HG03139 (cell line): ENCODE results near the gene DDX11.
"Not testable (repeated sequence)": the region's sequence is repeated elsewhere in the genome, so short reads cannot be mapped to it uniquely, and the experiment has no call there.

Source experiments
- ATAC-seq: cut with Tn5 transposase; IDR thresholded peaks from one replicate; pipeline ENCODE4 v1.9.1; 2021; ENCODE audit not compliant: unreplicated experiment

DDX11 gene

DNA sequence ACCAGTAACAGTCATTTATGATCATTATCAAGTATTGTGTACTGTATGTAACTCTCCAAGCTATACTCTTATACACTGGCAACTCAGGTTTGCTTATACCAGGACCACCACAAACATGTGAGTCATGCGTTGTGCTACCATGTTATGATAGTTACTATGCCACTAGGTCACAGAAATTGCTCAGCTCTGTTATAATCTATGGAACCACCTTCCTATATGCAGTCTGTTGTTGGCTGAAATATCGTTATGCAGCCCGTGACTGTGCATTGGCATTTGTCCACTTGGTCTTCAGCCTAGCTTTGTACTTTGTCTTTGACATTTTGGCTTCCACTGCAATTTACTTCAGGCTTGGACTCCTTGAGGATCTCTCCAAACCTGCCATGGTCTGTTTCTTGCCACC, 7.5 kb upstream of the DDX11 start:
- not testable (repeated sequence) for ATAC-seq

DNA sequence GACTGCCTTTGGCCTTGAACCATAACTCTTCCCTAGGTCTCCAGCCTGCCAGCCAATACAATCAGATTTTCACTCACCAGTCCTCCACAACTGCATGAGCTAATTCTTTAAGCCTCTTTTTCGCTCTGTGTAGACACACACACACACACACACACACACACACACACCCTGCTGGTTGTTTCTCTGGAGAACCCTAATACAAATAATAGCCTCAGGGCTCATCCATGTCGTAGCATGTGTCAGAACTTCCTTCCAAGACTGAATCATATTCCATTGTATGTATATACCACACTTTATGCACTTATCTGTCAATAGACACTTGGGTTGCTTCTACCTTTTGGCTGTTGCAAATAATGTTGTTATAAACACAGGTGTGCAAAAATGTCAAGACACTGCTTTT, 6.0 kb upstream of the DDX11 start:
- ATAC-seq, result not testable (repeated sequence)

DNA sequence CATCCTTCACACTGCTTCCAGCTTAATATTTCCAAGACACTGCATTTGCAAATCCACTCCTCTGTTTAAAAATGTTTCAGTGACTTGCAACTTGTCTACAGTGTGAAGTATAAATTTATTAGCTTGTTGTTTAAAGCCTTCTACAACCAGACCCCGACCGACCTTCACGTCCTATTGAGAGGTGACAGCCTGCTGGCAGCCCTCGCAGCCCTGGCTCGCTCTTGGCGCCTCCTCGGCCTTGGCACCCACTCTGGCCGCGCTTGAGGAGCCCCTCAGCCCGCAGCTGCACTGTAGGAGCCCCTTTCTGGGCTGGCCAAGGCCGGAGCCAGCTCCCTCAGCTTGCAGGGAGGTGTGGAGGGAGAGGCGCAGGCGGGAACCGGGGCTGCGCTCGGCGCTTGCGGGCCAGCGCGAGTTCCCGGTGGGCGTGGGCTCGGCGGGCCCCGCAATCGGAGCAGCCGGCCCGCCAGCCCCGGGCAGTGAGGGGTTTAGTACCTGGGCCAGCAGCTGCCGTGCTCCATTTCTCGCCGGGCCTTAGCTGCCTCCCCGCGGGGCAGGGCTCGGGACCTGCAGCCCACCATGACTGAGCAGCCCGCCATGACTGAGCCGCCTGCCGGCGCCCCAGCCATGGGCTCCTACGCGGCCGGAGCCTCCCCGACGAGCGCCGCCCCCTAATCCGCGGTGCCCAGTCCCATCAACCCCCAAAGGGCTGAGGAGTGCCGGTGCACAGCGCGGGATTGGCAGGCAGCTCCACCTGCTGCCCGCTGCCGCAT, 2.5 kb upstream of the DDX11 start:
- ATAC-seq, result not testable (repeated sequence)

DNA sequence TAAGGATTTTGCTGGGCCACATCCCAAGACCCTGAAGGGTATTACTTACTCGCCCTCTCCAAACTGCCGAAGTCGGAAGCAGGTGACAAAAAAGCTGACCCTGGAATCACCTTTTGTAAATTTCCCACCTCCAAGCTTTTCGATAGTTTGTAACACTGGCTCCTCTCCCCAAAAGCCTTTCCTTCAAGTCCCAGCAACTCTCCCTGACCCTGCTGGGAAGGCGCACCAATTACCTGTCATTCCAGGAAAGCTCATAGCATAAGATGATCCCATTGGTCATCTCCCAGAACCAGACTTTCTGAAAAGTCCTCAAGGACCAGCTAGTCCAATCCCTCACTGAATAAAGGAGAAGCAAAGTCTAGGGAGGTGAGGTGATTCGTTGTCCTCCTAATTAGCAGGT, 698 bp upstream of the DDX11 start:
- not testable (repeated sequence) for ATAC-seq

DNA sequence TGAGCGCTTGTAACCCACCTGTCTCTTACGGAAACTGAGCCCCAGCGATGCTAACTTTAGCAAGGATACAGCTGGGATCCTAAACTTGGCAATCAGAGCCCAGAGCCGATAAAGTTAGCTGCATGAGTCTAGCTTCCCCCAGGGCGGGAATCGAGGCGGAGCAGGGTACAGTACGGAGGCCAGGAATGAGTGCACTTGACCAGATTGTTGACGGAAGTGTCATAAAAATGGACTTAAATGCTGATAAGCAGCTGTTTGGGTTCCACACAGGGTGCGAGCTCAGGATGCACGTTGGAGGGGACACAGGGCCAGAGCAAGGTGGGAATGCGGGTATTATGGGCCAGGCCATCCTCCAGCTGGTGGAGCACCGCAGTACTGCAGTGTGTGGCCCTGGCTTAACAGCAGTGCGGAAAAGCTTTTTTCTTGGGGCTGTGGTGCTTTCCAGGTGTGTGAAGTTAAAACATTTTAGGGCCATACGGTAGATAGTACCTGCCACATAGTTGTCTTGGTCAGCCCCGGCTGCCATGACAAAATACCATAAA, 744 bp downstream of the DDX11 start:
- peak; percentile 36 for ATAC-seq

GRCh38 chr12:31076150-31076549, 2.5 kb downstream of the DDX11 start:
- ATAC-seq, result not testable (repeated sequence)

GRCh38 chr12:31077095-31077494, 3.4 kb downstream of the DDX11 start:
- not testable (repeated sequence) for ATAC-seq

DNA sequence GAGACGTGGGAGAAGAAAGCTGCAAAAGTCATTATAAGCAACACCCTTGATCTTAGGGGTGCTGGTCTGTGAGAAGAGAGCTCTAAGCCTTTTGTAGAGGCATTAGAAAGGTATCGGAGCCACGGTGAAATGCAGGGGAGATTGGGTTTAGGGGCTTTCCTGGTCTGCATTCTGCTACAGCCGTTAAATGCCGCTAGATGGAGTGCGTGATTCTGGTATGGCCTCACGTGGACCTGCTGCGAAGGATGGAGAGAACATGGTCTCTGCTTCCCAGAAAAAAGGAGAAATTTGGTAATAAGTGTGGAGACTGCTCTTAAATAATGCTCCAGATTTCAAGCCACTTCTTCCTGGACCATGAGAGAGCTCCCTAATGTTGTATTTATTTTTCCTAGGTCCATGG, 4.3 kb downstream of the DDX11 start:
- ATAC-seq, result not testable (repeated sequence)

DNA sequence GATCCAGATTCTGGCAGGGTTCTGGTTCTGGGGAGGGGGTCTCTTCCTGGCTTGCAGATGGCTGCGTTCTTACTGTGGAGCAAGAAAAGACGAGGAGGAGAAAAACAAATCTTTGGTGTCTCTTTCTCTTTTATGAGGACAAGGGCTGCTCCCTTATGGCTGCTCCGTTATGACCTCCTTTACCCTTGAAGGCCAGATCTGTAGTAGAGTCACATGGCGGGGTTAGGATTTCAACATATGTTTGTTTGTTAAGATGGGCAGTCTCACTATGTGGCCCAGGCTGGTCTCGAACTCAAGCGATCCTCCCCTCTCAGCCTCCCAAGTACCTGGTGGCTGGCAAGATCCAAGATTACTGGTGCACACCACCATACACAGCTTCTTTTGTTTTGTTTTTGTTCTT, 5.8 kb downstream of the DDX11 start:
- not testable (repeated sequence) for ATAC-seq

DNA sequence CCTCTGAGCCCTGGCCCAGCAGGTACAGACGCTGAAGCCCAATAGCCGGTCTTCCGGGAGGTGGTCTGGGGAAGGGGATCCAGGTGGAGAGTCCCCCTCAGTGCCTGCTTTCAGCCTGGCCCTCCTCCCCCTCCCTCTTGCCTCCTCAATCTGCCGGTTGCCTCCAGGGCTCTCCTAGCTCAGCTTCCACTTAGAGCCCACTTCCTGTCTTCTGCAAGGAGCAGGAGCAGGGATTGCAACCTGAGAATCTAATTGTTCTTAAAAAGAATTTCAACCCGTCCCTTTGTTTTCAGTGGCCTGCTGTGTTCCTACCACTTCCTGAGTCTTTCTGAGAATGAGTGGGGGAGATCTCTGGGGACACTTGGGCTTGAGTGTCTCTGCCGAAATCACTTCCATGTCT, 6.6 kb downstream of the DDX11 start:
- not testable (repeated sequence) for ATAC-seq

GRCh38 chr12:31081274-31081673, 7.6 kb downstream of the DDX11 start:
- not testable (repeated sequence) for ATAC-seq

- ATAC-seq, result not testable (repeated sequence)
These were observed 10.6 kb downstream of the DDX11 start for GRCh38 chr12:31084241-31084640.

GRCh38 chr12:31086032-31086431, 12.4 kb downstream of the DDX11 start:
- not testable (repeated sequence) for ATAC-seq

GRCh38 chr12:31087486-31087885, 13.8 kb downstream of the DDX11 start:
- ATAC-seq, result not testable (repeated sequence)

GRCh38 chr12:31087956-31088355, 14.3 kb downstream of the DDX11 start:
- not testable (repeated sequence) for ATAC-seq

- ATAC-seq, result no peak
These were observed 15.4 kb downstream of the DDX11 start for GRCh38 chr12:31089072-31089471.

- not testable (repeated sequence) for ATAC-seq
These were observed 18.0 kb downstream of the DDX11 start for GRCh38 chr12:31091629-31092028.

- ATAC-seq, result not testable (repeated sequence)
These were observed 19.1 kb downstream of the DDX11 start for GRCh38 chr12:31092718-31093117.

- not testable (repeated sequence) for ATAC-seq
These were observed 21.6 kb downstream of the DDX11 start for GRCh38 chr12:31095080-31095860.

DNA sequence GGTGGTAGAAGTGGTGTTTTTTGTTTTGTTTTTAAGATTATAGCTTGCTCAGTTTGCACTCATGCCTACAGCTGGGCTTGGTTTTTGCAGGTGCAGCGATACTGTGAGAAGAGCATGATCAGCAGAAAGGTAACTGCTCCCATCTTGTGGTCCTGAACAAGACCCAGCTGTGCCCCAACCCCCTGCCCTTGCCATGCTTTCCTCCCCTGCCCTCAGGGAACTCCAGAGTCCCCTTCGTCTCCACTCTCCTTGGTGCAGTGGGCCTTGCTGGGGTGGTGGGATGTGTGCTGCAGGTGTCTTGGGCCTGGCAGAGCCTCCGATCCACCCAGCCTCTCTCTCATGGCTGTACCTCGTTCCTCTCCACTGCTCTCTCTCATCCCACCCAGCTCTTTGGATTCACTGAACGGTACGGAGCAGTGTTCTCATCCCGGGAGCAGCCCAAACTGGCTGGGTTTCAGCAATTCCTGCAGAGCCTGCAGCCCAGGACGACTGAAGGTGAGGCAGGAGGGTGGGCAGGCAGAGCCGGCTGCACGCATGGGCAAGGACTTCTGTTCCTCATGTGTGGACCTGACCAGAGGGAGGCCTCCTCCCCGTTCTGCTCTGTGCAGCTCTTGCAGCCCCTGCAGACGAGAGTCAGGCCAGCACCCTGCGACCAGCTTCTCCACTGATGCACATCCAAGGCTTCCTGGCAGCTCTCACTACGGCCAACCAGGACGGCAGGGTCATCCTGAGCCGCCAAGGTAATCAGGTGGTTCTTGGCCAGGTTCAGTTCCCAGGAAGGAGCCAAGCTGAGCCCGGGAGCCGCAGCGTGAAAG, 22.8 kb downstream of the DDX11 start:
- ATAC-seq, result not testable (repeated sequence)

DNA sequence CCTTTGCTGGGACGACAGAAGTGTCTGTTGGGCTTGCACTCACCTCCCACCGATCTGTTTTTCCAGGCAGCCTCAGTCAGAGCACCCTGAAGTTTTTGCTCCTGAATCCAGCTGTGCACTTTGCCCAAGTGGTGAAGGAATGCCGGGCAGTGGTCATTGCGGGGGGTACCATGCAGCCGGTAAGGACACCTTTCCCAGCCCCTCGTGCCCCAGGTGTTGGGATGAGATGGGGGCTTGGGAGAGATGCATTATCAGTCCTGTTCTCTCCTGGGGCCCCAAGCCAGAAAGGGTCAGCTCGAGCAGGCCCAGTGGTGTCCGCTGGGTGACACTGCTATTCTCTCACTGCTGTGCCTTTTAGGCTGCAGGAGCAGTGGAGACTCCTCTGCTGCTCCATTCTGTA, 24.2 kb downstream of the DDX11 start:
- ATAC-seq, result not testable (repeated sequence)
